ENCODE data around the gene CCDC171.

DNA sequence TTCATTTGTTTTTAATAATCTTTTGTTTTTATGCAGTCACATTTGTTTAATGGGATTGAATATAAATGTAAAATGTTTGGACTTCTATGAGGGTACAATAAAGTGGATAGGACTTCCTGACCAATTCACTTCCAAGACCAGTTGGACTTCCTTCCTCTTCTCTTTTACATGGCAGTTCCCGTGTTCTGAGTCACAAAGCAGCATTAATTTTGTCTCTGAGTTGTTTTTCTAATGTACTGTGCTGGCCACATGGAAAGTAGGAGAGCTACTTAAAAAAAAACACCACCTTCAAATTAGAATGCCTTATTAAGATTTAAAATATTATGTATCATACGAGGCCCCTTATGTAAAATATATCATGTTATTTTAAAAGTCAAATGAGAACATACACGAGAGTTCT lies 87.3 kb downstream of the CCDC171 start:
- no peak for TF ChIP-seq POLR2A (IDR thresholded peaks at IDR 0.05)
- TF ChIP-seq, protein P1, sequence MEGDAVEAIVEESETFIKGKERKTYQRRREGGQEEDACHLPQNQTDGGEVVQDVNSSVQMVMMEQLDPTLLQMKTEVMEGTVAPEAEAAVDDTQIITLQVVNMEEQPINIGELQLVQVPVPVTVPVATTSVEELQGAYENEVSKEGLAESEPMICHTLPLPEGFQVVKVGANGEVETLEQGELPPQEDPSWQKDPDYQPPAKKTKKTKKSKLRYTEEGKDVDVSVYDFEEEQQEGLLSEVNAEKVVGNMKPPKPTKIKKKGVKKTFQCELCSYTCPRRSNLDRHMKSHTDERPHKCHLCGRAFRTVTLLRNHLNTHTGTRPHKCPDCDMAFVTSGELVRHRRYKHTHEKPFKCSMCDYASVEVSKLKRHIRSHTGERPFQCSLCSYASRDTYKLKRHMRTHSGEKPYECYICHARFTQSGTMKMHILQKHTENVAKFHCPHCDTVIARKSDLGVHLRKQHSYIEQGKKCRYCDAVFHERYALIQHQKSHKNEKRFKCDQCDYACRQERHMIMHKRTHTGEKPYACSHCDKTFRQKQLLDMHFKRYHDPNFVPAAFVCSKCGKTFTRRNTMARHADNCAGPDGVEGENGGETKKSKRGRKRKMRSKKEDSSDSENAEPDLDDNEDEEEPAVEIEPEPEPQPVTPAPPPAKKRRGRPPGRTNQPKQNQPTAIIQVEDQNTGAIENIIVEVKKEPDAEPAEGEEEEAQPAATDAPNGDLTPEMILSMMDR (IDR thresholded peaks at IDR 0.05), result no peak
- no peak for TF ChIP-seq EP300 (IDR thresholded peaks at IDR 0.05)

Data from suprapubic skin (tissue), 3 donors.